DMS 273 treated with DMSO at 0.1 percent for 48 hours (cell line): ENCODE results near the gene COL19A1.

Experiments used
- DNase-seq: peaks from one replicate; lab custom pipeline; 2025; lab: John Stamatoyannopoulos, UW

Gene COL19A1

GRCh38 chr6:70225055-70225454, 358.7 kb downstream of the COL19A1 start:
- no peak for DNase-seq

- DNase-seq, result no peak
Observed at GRCh38 chr6:70231311-70231710, 365.0 kb downstream of the COL19A1 start.

- no peak for DNase-seq
Observed at GRCh38 chr6:70234561-70235236, 368.3 kb downstream of the COL19A1 start.

- DNase-seq, result no peak
Observed at GRCh38 chr6:70236343-70236742, 370.0 kb downstream of the COL19A1 start.

- DNase-seq, result no peak
Observed at GRCh38 chr6:70241031-70241430, 374.7 kb downstream of the COL19A1 start.

- no peak for DNase-seq
Observed at GRCh38 chr6:70241991-70242420, 375.6 kb downstream of the COL19A1 start.

GRCh38 chr6:70246118-70246517, 379.8 kb downstream of the COL19A1 start:
- no peak for DNase-seq

- no peak for DNase-seq
Observed at GRCh38 chr6:70252604-70253003, 386.2 kb downstream of the COL19A1 start.

- DNase-seq, result no peak
Observed at GRCh38 chr6:70253923-70254322, 387.6 kb downstream of the COL19A1 start.

GRCh38 chr6:70254784-70255183, 388.4 kb downstream of the COL19A1 start:
- DNase-seq, result no peak

GRCh38 chr6:70257768-70258273, 391.5 kb downstream of the COL19A1 start:
- DNase-seq, result no peak

GRCh38 chr6:70258483-70258882, 392.1 kb downstream of the COL19A1 start:
- no peak for DNase-seq
